IPS-11a (cell line): Measurements from ENCODE around the gene IL11RA.

Experiments used
- H3K4me3 ChIP-seq: one replicate; pipeline ENCODE4 v1.5.1; 2013; ENCODE audit warnings: low read depth, low read length, control low read depth

Gene IL11RA

GRCh38 chr9:34652602-34653000 lies 616 bp downstream of the IL11RA start:
- H3K4me3 ChIP-seq = no peak overlapping the region

- H3K4me3 ChIP-seq = no peak overlapping the region
Observed at GRCh38 chr9:34653151-34654072, 1.4 kb downstream of the IL11RA start.

GRCh38 chr9:34654323-34655051 lies 2.5 kb downstream of the IL11RA start:
- no peak overlapping the region for H3K4me3 ChIP-seq

- H3K4me3 ChIP-seq = no peak overlapping the region
Observed at GRCh38 chr9:34655394-34655793, 3.4 kb downstream of the IL11RA start.

- H3K4me3 ChIP-seq = no peak overlapping the region
Observed at GRCh38 chr9:34656992-34657391, 5.0 kb downstream of the IL11RA start.

- no peak overlapping the region for H3K4me3 ChIP-seq
Observed at GRCh38 chr9:34658461-34658860, 6.5 kb downstream of the IL11RA start.

GRCh38 chr9:34659592-34660253 lies 7.7 kb downstream of the IL11RA start:
- H3K4me3 ChIP-seq = no peak overlapping the region

GRCh38 chr9:34662526-34663302 lies 10.7 kb downstream of the IL11RA start, which contains the start of gene CCL27:
TSS of gene CCL27 (minus strand) at chr9:34662657. CDS start at chr9:34662633, 24 bp downstream.
- no peak within 1 kb of the TSS for H3K4me3 ChIP-seq

- no peak overlapping the region for H3K4me3 ChIP-seq
Observed at GRCh38 chr9:34663303-34663605, 11.3 kb downstream of the IL11RA start.

- H3K4me3 ChIP-seq = peak overlapping the region; percentile 58
Observed at GRCh38 chr9:34664281-34665066, 12.5 kb downstream of the IL11RA start.

- H3K4me3 ChIP-seq = peak overlapping the region; percentile 58
Observed at GRCh38 chr9:34665067-34665380, 13.0 kb downstream of the IL11RA start.

GRCh38 chr9:34665381-34666250 lies 13.6 kb downstream of the IL11RA start:
- peak overlapping the region; percentile 76 for H3K4me3 ChIP-seq

GRCh38 chr9:34669809-34670562 lies 18.0 kb downstream of the IL11RA start:
- H3K4me3 ChIP-seq = no peak overlapping the region

- H3K4me3 ChIP-seq = no peak overlapping the region
Observed at GRCh38 chr9:34671307-34671706, 19.3 kb downstream of the IL11RA start.

GRCh38 chr9:34674440-34674839 lies 22.5 kb downstream of the IL11RA start:
- H3K4me3 ChIP-seq = no peak overlapping the region

- H3K4me3 ChIP-seq = no peak overlapping the region
Observed at GRCh38 chr9:34675048-34675714, 23.2 kb downstream of the IL11RA start.

- H3K4me3 ChIP-seq = no peak overlapping the region
Observed at GRCh38 chr9:34675869-34676268, 23.9 kb downstream of the IL11RA start.

- H3K4me3 ChIP-seq = no peak overlapping the region
Observed at GRCh38 chr9:34684145-34684544, 32.2 kb downstream of the IL11RA start.
